ENCODE data around the gene KLHL6.
A peak's percentile ranks its signal among the peaks of the same experiment; 100 is the strongest.
"Not testable (repeated sequence)": the region's sequence is repeated elsewhere in the genome, so short reads cannot be mapped to it uniquely, and the experiment has no call there.

The KLHL6 gene

GRCh38 chr3:183443395-183444385 lies 111.8 kb downstream of the KLHL6 start:
- no peak for DNase-seq

DNA sequence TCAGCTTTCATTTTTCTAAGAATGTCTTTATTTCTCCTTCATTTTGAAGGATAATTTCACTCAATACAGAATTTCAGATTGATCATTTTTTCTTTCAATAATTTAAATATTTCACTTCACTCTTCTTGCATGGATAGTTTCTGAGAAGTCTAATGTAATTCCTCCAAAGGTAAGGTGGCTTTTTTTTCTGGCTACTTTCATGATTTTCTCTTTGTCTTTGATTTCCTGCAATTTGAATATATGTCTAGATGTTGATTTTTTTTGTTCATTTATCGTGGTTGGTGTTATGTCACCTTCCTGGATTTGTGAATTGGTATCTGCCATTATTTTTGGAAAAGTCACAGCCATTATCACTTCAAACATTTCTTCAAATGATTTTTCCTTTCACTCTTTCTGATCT lies 112.5 kb downstream of the KLHL6 start:
- no peak for DNase-seq

- not testable (repeated sequence) for DNase-seq
Measured at GRCh38 chr3:183440521-183440920, 115.0 kb downstream of the KLHL6 start.

DNA sequence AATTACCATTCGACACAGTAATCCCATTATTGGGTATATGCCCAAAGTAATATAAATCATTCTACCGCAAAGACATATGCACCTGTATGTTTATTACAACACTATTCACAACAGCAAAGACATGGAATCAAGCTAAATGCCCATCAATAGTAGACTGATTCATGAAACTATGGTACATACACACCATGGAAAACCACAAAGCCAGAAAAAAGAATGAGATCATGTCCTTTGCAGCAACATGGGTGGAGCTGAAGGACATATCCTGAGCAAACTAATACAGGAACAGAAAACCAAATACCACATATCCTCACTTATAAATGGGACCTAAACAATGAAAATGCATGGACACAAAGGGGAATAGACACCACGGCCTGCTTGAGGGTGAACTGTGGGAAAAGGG lies 116.0 kb downstream of the KLHL6 start:
- no peak for DNase-seq

DNA sequence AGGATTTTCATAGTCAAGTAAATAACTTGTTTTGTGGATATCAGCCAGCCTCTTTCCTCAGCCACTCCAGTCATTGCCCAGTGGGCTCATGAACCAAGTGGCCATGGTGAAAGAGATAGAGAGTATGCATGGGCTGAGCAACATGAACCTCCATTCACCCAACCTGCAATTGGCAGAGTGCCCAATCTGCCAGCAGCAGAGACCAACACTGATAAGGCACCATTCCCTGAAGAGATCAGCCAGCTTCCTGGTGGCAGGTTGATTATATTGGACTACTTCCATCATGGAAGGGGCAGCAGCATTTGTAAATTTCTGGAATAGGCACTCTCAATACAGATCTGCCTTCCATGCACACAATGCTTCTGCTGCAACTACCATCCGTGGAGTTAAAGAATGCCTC lies 116.8 kb downstream of the KLHL6 start:
- peak; percentile 17 for DNase-seq

DNA sequence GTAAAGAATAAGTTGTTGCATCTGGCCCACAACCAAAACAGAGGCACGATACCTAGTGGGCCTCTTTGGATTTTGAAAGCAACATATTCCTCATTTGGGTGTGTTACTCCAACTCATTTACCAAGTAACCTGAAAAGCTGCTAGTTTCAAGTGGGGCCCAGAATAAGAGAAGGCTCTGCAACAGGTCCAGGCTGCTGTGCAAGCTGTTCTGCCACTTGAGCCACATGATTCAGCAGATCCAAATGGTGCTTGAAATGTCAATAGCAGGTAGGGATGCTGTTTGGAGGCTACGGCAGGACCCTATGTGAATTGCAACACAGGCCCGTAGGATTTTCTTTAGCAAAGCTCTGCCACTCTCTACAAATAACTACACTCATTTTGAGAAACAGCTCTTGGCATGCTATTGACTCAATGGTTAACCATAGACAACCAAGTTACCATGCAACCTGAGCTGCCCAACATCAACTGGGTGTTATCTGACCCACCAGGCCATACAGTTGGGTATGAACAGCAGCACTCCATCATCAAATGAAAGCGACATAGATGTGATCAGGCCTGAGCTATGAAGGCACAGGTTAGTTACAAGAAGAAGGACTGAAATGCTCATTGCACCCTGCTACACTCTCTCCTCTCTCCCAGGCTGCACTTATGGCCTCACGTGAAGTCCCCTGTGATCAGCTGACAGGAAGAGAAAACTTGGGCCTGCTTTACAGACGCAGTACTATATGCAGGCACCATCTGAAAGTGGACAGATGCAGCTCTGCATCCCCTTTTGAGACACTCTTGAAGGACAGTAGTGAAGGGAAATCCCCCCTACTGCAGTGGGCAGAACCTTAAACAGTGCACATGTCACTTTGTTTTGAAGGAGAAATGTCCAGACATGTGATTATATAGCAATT lies 117.6 kb downstream of the KLHL6 start:
- peak; percentile 86 for DNase-seq
